B cell (primary cell): ENCODE data around the gene RERG. TPM values are rescaled to one million over a fixed set of nuclear protein-coding genes. Genes with fewer than 3 reads are reported as not detected.

Experiments used
- ATAC-seq: fragments of 200-7000 bp; cut with Tn5 transposase; one replicate; pipeline ENCODE4 v1.10.0; 2021; ENCODE audit warnings: low read depth, mild to moderate bottlenecking, moderate number of reproducible peaks, moderate library complexity
- CTCF ChIA-PET: fragments of 350-600 bp; sonication (Branson Sonifier 250); formaldehyde crosslinking; loops from one replicate; lab custom pipeline; 2021; ENCODE audit warnings: antibody characterized with exemption, inconsistent platforms; lab: Charles Lee
- POLR2A ChIA-PET: fragments of 350-600 bp; sonication (Branson Sonifier 250); formaldehyde crosslinking; loops from one replicate; lab custom pipeline; 2021; ENCODE audit warnings: antibody characterized with exemption; lab: Charles Lee
- DNase-seq: peaks from one replicate; pipeline ENCODE4 v3.0.0; 2013
- H2AFZ ChIP-seq: 2 replicates; pipeline ENCODE4 v1.6.1; 2012; ENCODE audit warnings: mild to moderate bottlenecking, low read depth, low read length; ENCODE audit not compliant: insufficient read depth, poor library complexity, severe bottlenecking
- H3K27ac ChIP-seq, 2 donors: 1 replicate in 1 of 2; 2 replicates in 1 of 2; pipeline ENCODE4 v1.5.1; 2012 to 2013; ENCODE audit warnings: low read length in 2 of 2, mild to moderate bottlenecking in 2 of 2, moderate library complexity in 1 of 2
- H3K27me3 ChIP-seq, 4 experiments: fragments of 200-600 bp in 1 of 4; sonication (generic) in 1 of 4; replicated peaks in 1 of 4; 1 replicate in 2 of 4; 2 replicates in 2 of 4; pipeline versions ENCODE4 v1.6.1 to v1.7.0; 2013 to 2016; ENCODE audit warnings: low read length in 3 of 4, mild to moderate bottlenecking in 2 of 4, mixed read lengths in 1 of 4, moderate library complexity in 1 of 4; ENCODE audit not compliant: insufficient read depth in 4 of 4, control insufficient read depth in 3 of 4; ENCODE audit errors: control extremely low read depth in 1 of 4
- H3K36me3 ChIP-seq, 2 experiments: replicated peaks in 1 of 2; 1 replicate in 1 of 2; 2 replicates in 1 of 2; pipeline versions ENCODE4 v1.6.1 to v1.7.1; 2013; ENCODE audit warnings: low read length in 1 of 2; ENCODE audit not compliant: insufficient read depth in 2 of 2, control insufficient read depth in 1 of 2; ENCODE audit errors: control extremely low read depth in 1 of 2, extremely low read depth in 1 of 2
- H3K4me1 ChIP-seq, 2 donors: fragments of 200-600 bp in 1 of 2; sonication (generic) in 1 of 2; 1 replicate in 1 of 2; 2 replicates in 1 of 2; pipeline versions ENCODE4 v1.5.1 to v1.6.1; 2013 to 2017; ENCODE audit warnings: low read length in 2 of 2; ENCODE audit not compliant: control insufficient read depth in 2 of 2, insufficient read depth in 2 of 2
- H3K4me2 ChIP-seq: replicated peaks from 2 replicates; pipeline ENCODE3; 2012; ENCODE audit warnings: mild to moderate bottlenecking, low read depth, low read length; ENCODE audit not compliant: poor library complexity, severe bottlenecking
- H3K4me3 ChIP-seq, 5 experiments: fragments of 200-600 bp in 1 of 5; sonication (generic) in 1 of 5; 1 replicate in 3 of 5; 2 replicates in 2 of 5; pipeline versions ENCODE4 v1.5.1 to v1.7.0; 2011 to 2016; ENCODE audit warnings: low read length in 4 of 5, mild to moderate bottlenecking in 4 of 5, low read depth in 2 of 5, control low read depth in 1 of 5, moderate library complexity in 1 of 5; ENCODE audit not compliant: insufficient read depth in 1 of 5; ENCODE audit errors: control extremely low read depth in 1 of 5, extremely low read depth in 1 of 5
- H3K79me2 ChIP-seq: fragments of 200-600 bp; sonication (generic); one replicate; pipeline ENCODE4 v1.6.0; 2016; ENCODE audit warnings: low read length; ENCODE audit not compliant: control insufficient read depth, insufficient read depth
- H3K9ac ChIP-seq: fragments of 200-600 bp; sonication (generic); 2 replicates; pipeline ENCODE4 v1.6.1; 2017; ENCODE audit warnings: mild to moderate bottlenecking, low read length, moderate library complexity
- H3K9me3 ChIP-seq, 3 donors: one replicate each; pipeline versions ENCODE4 v1.6.1 to v1.7.1; 2013; ENCODE audit warnings: low read length in 2 of 3; ENCODE audit not compliant: control insufficient read depth in 2 of 3, insufficient read depth in 1 of 3; ENCODE audit errors: control extremely low read depth in 1 of 3
- H4K20me1 ChIP-seq: 2 replicates; pipeline ENCODE4 v1.6.0; 2012; ENCODE audit warnings: mild to moderate bottlenecking, low read length; ENCODE audit not compliant: insufficient read depth, control insufficient read depth, poor library complexity, severe bottlenecking
- H3K27ac Mint-ChIP-seq: one replicate; pipeline ENCODE4 v1.8.0; 2021; ENCODE audit warnings: mixed read lengths
- H3K27me3 Mint-ChIP-seq: one replicate; pipeline ENCODE4 v1.8.0; 2021; ENCODE audit warnings: mixed read lengths
- H3K4me1 Mint-ChIP-seq: one replicate; pipeline ENCODE4 v1.8.0; 2021; ENCODE audit warnings: mixed read lengths
- H3K4me3 Mint-ChIP-seq: one replicate; pipeline ENCODE4 v1.8.0; 2021; ENCODE audit warnings: mixed read lengths
- H3K9me3 Mint-ChIP-seq: one replicate; pipeline ENCODE4 v1.8.0; 2022; ENCODE audit warnings: mixed read lengths; ENCODE audit not compliant: insufficient read depth
- CTCF ChIP-seq: fragments of 200-600 bp; IDR thresholded peaks from one replicate; pipeline ENCODE4 v1.8.0; 2022; ENCODE audit warnings: antibody characterized with exemption, mild to moderate bottlenecking
- EZH2 ChIP-seq: IDR thresholded peaks from 2 replicates; pipeline ENCODE4 v1.6.1; 2012; ENCODE audit warnings: borderline replicate concordance, low read depth, mild to moderate bottlenecking, moderate library complexity, low read length; ENCODE audit not compliant: insufficient read depth, poor library complexity, severe bottlenecking
- WGBS: methylation state at CpG from one replicate; pipeline ENCODE4 v1.1.5; 2013; ENCODE audit warnings: missing lambda C conversion rate; ENCODE audit not compliant: insufficient coverage; 5-methylcytosine and 5-hydroxymethylcytosine counted together
- intact Hi-C: fragments of 100-400 bp; cut with micrococcal nuclease; formaldehyde crosslinking; loops from one replicate; pipeline ENCODE4 v1.10.0; 2022
- polyA plus RNA-seq: library from polyadenylated mRNA; depleted of rRNA; stranded (reverse); fragments of >200 nt; gene quantifications from 2 replicates; pipeline ENCODE4 v1.2.3, GENCODE V29; 2012
- total RNA-seq, 2 donors: library from RNA; stranded (reverse); fragments of 120-200 nt in 1 of 2; gene quantifications; 1 replicate in 1 of 2; 2 replicates in 1 of 2; pipeline versions ENCODE4 v1.2.3 to v1.2.4, GENCODE V29; 2013 to 2022

Gene RERG
- total and polyA plus RNA-seq, 2 donors (not counting 1 experiment from before 2014, with no cell fraction given), result not detected

- H3K9ac ChIP-seq, result no peak overlapping the region
- Mint-ChIP-seq H3K9me3 (no peaks in the 10 kb centered on the region), H3K27me3 (peaks cover 7% of the 10 kb centered on the region), H3K4me3 (no peak overlapping the region), H3K27ac (no peak overlapping the region), H3K4me1 (no peaks in the 10 kb centered on the region)
- no peak overlapping the region for H3K27ac ChIP-seq
- ATAC-seq (no peak), DNase-seq (no peak)
- H3K4me2 ChIP-seq, result no peak overlapping the region
- no peaks in the 10 kb centered on the region for H4K20me1 ChIP-seq
- ChIA-PET CTCF (no interaction called here), POLR2A (no interaction called here)
- H3K4me3 ChIP-seq, result no peak overlapping the region
- no peaks in the 10 kb centered on the region for H3K4me1 ChIP-seq
- no peaks in the 10 kb centered on the region for H3K36me3 ChIP-seq
- WGBS, result 97% methylated on average over 3 of the region's 4 CpGs
- no peak for TF ChIP-seq CTCF
- H2AFZ ChIP-seq, result no peak overlapping the region
- no peaks in the 10 kb centered on the region for H3K79me2 ChIP-seq
- no peaks in the 10 kb centered on the region for H3K27me3 ChIP-seq
- H3K9me3 ChIP-seq, result no peaks in the 10 kb centered on the region
- intact Hi-C loops, result no loop called here
These were observed 98.9 kb downstream of the RERG start for GRCh38 chr12:15122344-15122743.

GRCh38 chr12:15118955-15119354 lies 102.3 kb downstream of the RERG start:
- H3K27me3 ChIP-seq, result no peaks in the 10 kb centered on the region
- TF ChIP-seq EZH2, result no peak
- no peak for TF ChIP-seq CTCF
- no peaks in the 10 kb centered on the region for H3K9me3 ChIP-seq
- Mint-ChIP-seq H3K4me3 (no peak overlapping the region), H3K9me3 (no peaks in the 10 kb centered on the region), H3K4me1 (no peaks in the 10 kb centered on the region), H3K27me3 (peaks cover 7% of the 10 kb centered on the region), H3K27ac (no peak overlapping the region)
- intact Hi-C loops, result no loop called here
- H3K36me3 ChIP-seq, result no peaks in the 10 kb centered on the region
- no peak overlapping the region for H2AFZ ChIP-seq
- ChIA-PET POLR2A (no interaction called here), CTCF (no interaction called here)
- no CpG with 5 or more reads among the region's 1 CpG for WGBS
- H3K4me1 ChIP-seq, result no peaks in the 10 kb centered on the region
- no peak overlapping the region for H3K27ac ChIP-seq
- no peak for DNase-seq
- no peak overlapping the region for H3K9ac ChIP-seq
- no peak for ATAC-seq
- no peak overlapping the region for H3K4me3 ChIP-seq
- H3K79me2 ChIP-seq, result no peaks in the 10 kb centered on the region
- no peaks in the 10 kb centered on the region for H4K20me1 ChIP-seq
- H3K4me2 ChIP-seq, result no peak overlapping the region
